Mammary epithelial cell (primary cell): ENCODE measurements around the gene PARD6G.

ENCODE experiments used
- EZH2 ChIP-seq: IDR thresholded peaks from 2 replicates; pipeline ENCODE4 v1.6.1; 2012; ENCODE audit warnings: low read length, inconsistent platforms, borderline replicate concordance
- TF ChIP-seq, protein P1 (sequence below), 2 donors: IDR thresholded peaks in 1 of 2; conservative IDR thresholded peaks in 1 of 2; 2 replicates each; pipeline ENCODE4 v1.5.1; 2011 to 2012; ENCODE audit warnings: inconsistent platforms in 2 of 2, low read length in 2 of 2, mild to moderate bottlenecking in 2 of 2, control low read depth in 1 of 2, low read depth in 1 of 2; ENCODE audit not compliant: insufficient read depth in 1 of 2; ENCODE audit errors: extremely low read depth in 1 of 2

- TF ChIP-seq, protein P1, sequence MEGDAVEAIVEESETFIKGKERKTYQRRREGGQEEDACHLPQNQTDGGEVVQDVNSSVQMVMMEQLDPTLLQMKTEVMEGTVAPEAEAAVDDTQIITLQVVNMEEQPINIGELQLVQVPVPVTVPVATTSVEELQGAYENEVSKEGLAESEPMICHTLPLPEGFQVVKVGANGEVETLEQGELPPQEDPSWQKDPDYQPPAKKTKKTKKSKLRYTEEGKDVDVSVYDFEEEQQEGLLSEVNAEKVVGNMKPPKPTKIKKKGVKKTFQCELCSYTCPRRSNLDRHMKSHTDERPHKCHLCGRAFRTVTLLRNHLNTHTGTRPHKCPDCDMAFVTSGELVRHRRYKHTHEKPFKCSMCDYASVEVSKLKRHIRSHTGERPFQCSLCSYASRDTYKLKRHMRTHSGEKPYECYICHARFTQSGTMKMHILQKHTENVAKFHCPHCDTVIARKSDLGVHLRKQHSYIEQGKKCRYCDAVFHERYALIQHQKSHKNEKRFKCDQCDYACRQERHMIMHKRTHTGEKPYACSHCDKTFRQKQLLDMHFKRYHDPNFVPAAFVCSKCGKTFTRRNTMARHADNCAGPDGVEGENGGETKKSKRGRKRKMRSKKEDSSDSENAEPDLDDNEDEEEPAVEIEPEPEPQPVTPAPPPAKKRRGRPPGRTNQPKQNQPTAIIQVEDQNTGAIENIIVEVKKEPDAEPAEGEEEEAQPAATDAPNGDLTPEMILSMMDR (conservative IDR thresholded peaks at IDR 0.05 in 1 of 2, IDR thresholded peaks at IDR 0.05 in 1 of 2; ENCODE audit: extremely low read depth in 1 of 2, insufficient read depth in 1 of 2, low read depth in 1 of 2, low read length in 2 of 2), result no peak
- TF ChIP-seq EZH2, result no peak
These were observed 28.7 kb downstream of the PARD6G start for GRCh38 chr18:80218341-80219227.
